Fibroblast of lung (primary cell): Measurements from ENCODE around the gene LRMDA. TPM values are rescaled to one million over a fixed set of nuclear protein-coding genes. Genes with fewer than 3 reads are reported as not detected.

Source experiments
- DNase-seq, 2 donors: peaks; one replicate each; pipeline versions ENCODE4 v3.0.0 to v3.0.0-alpha.2; 2010; ENCODE audit warnings: low read depth in 2 of 2
- H2AFZ ChIP-seq: 2 replicates; pipeline ENCODE4 v1.5.1; 2012; ENCODE audit warnings: low read length, control low read depth, inconsistent platforms
- H3K27ac ChIP-seq: 2 replicates; pipeline ENCODE4 v1.5.1; 2011; ENCODE audit warnings: low read length, control low read depth; ENCODE audit not compliant: insufficient read depth
- H3K27me3 ChIP-seq: 2 replicates; pipeline ENCODE4 v1.5.1; 2011; ENCODE audit warnings: mild to moderate bottlenecking, low read length; ENCODE audit not compliant: control insufficient read depth, insufficient read depth
- H3K36me3 ChIP-seq: 2 replicates; pipeline ENCODE4 v1.5.1; 2011; ENCODE audit warnings: low read length; ENCODE audit not compliant: control insufficient read depth, insufficient read depth
- H3K4me1 ChIP-seq: 2 replicates; pipeline ENCODE4 v1.5.1; 2011; ENCODE audit warnings: low read length; ENCODE audit not compliant: control insufficient read depth, insufficient read depth; ENCODE audit errors: extremely low read depth
- H3K4me2 ChIP-seq: 2 replicates; pipeline ENCODE4 v1.5.1; 2011; ENCODE audit warnings: low read length, control low read depth; ENCODE audit not compliant: insufficient read depth; ENCODE audit errors: extremely low read depth
- H3K4me3 ChIP-seq, 4 experiments: fragments of 200-600 bp in 1 of 4; sonication (generic) in 1 of 4; replicated peaks in 1 of 4; 2 replicates each; pipeline ENCODE4 v1.5.1; 2011 to 2016; ENCODE audit warnings: low read length in 4 of 4, low read depth in 3 of 4, mild to moderate bottlenecking in 3 of 4, control low read depth in 2 of 4, inconsistent platforms in 1 of 4, mixed read lengths in 1 of 4; ENCODE audit not compliant: insufficient read depth in 1 of 4; ENCODE audit errors: control extremely low read depth in 1 of 4
- H3K79me2 ChIP-seq: 2 replicates; pipeline ENCODE4 v1.5.1; 2012; ENCODE audit warnings: mild to moderate bottlenecking, low read length, inconsistent platforms; ENCODE audit not compliant: control insufficient read depth, insufficient read depth
- H3K9ac ChIP-seq: 2 replicates; pipeline ENCODE4 v1.5.1; 2011; ENCODE audit warnings: mild to moderate bottlenecking, low read length, control low read depth; ENCODE audit not compliant: insufficient read depth
- H3K9me3 ChIP-seq: 2 replicates; pipeline ENCODE4 v1.5.1; 2012; ENCODE audit warnings: low read depth, low read length; ENCODE audit not compliant: control insufficient read depth, insufficient read depth
- H4K20me1 ChIP-seq: 2 replicates; pipeline ENCODE4 v1.5.1; 2011; ENCODE audit warnings: low read length; ENCODE audit not compliant: control insufficient read depth, insufficient read depth; ENCODE audit errors: extremely low read depth
- EZH2 ChIP-seq: IDR thresholded peaks from 2 replicates; pipeline ENCODE4 v1.5.1; 2012; ENCODE audit warnings: low read length, control low read depth, mild to moderate bottlenecking; ENCODE audit errors: missing control alignments
- polyA plus RNA-seq, 2 donors: library from polyadenylated mRNA; depleted of rRNA in 1 of 2; stranded (reverse) in 1 of 2; unstranded in 1 of 2; fragments of >200 nt; gene quantifications; 2 replicates each; pipeline ENCODE4 v1.2.1, GENCODE V29; 2011 to 2012; ENCODE audit warnings: missing spikeins in 1 of 2
- total RNA-seq: library from RNA; depleted of rRNA; stranded (reverse); fragments of >200 nt; gene quantifications from 2 replicates; pipeline ENCODE4 v1.2.1, GENCODE V29; 2014
- TF ChIP-seq, protein P1 (sequence below), 2 donors: IDR thresholded peaks in 1 of 2; conservative IDR thresholded peaks in 1 of 2; 1 replicate in 1 of 2; 2 replicates in 1 of 2; pipeline ENCODE4 v1.5.1; 2011 to 2012; ENCODE audit warnings: low read length in 2 of 2, control low read depth in 1 of 2, inconsistent platforms in 1 of 2, low read depth in 1 of 2, mild to moderate bottlenecking in 1 of 2

The LRMDA gene
- total and polyA plus RNA-seq, 2 donors (not counting 1 experiment from before 2014, with no cell fraction given): 1.7 to 2.0 TPM

DNA sequence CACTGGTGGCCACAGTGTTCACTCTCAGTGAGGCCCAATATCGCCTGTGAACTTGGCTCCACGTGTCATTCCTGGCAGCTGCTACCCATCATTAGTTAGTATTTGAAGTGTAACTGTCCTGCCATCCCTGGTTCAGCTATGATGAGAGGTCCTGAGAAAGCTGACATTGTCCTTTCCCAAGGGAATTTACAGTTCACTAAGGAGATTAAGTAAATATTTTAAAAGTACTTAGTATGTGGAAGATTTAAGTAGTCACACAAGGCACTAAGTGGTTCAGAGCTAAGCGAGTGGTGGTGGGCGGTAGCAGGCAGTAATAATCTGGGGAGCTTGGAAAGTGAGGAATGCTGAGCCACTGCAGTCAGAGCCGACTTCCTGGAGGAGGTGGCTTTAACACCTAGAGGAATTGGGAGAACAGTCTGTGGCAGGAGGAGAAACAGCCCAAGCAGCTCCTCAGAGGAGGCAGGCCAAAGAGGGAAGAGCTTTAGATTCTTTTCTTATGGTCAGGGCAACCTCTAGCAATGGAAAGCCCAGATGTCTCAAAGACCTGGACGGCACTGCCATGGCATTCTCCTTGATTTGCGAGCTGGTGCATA lies 519.7 kb downstream of the LRMDA start:
- H4K20me1 ChIP-seq: no peaks in the 10 kb centered on the region
- TF ChIP-seq, protein P1, sequence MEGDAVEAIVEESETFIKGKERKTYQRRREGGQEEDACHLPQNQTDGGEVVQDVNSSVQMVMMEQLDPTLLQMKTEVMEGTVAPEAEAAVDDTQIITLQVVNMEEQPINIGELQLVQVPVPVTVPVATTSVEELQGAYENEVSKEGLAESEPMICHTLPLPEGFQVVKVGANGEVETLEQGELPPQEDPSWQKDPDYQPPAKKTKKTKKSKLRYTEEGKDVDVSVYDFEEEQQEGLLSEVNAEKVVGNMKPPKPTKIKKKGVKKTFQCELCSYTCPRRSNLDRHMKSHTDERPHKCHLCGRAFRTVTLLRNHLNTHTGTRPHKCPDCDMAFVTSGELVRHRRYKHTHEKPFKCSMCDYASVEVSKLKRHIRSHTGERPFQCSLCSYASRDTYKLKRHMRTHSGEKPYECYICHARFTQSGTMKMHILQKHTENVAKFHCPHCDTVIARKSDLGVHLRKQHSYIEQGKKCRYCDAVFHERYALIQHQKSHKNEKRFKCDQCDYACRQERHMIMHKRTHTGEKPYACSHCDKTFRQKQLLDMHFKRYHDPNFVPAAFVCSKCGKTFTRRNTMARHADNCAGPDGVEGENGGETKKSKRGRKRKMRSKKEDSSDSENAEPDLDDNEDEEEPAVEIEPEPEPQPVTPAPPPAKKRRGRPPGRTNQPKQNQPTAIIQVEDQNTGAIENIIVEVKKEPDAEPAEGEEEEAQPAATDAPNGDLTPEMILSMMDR (conservative IDR thresholded peaks at IDR 0.05 in 1 of 2, IDR thresholded peaks at IDR 0.05 in 1 of 2; ENCODE audit: low read depth in 1 of 2, low read length in 2 of 2): no peak
- TF ChIP-seq EZH2: no peak

DNA sequence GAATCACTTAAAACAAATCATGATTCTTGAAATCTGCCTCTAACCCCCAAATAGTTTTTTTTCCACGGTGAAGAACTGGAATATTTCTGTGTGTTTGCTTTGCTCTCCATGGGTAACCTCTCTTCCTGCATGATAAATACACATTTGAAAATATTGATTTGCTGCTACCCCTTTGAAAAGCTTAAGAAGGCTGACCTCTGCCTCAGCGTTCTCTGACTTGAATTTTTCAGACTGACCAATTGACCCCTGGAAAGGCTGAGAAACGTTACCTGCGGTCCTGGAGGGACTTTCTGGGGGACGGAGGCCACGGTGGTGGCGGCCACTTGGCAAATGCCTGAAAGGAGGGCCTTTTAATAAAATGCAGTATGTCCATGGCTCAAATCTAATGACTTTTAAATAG lies 520.2 kb downstream of the LRMDA start:
- H3K36me3 ChIP-seq: no peaks in the 10 kb centered on the region
- no peaks in the 10 kb centered on the region for H4K20me1 ChIP-seq
- TF ChIP-seq, protein P1 (conservative IDR thresholded peaks at IDR 0.05 in 1 of 2, IDR thresholded peaks at IDR 0.05 in 1 of 2; ENCODE audit: low read depth in 1 of 2, low read length in 2 of 2): no peak
- no peak for TF ChIP-seq EZH2
- H3K4me2 ChIP-seq: no peak overlapping the region
- no peaks in the 10 kb centered on the region for H3K4me1 ChIP-seq
- no peaks in the 10 kb centered on the region for H3K79me2 ChIP-seq
- DNase-seq: no peak
- H3K9me3 ChIP-seq: no peaks in the 10 kb centered on the region
- H3K27me3 ChIP-seq: peaks cover 3% of the 10 kb centered on the region
- H3K27ac ChIP-seq: no peak overlapping the region
- H2AFZ ChIP-seq: no peak overlapping the region
- H3K9ac ChIP-seq: no peak overlapping the region
- no peak overlapping the region for H3K4me3 ChIP-seq

More for the DNA sequence above, 519.7 kb downstream of the LRMDA start:
- H3K27me3 ChIP-seq: peaks cover 3% of the 10 kb centered on the region
- H3K36me3 ChIP-seq: no peaks in the 10 kb centered on the region
- no peak for DNase-seq
- H3K79me2 ChIP-seq: no peaks in the 10 kb centered on the region
- H3K9ac ChIP-seq: no peak overlapping the region
- no peaks in the 10 kb centered on the region for H3K9me3 ChIP-seq
- no peak overlapping the region for H2AFZ ChIP-seq
- H3K27ac ChIP-seq: no peak overlapping the region
- no peak overlapping the region for H3K4me3 ChIP-seq
- no peaks in the 10 kb centered on the region for H3K4me1 ChIP-seq
- H3K4me2 ChIP-seq: no peak overlapping the region

GRCh38 chr10:75952093-75952492 lies 520.7 kb downstream of the LRMDA start:
- H4K20me1 ChIP-seq: no peaks in the 10 kb centered on the region
- H3K36me3 ChIP-seq: no peaks in the 10 kb centered on the region
- H3K27me3 ChIP-seq: peaks cover 3% of the 10 kb centered on the region
- no peak overlapping the region for H3K4me3 ChIP-seq
- no peak overlapping the region for H2AFZ ChIP-seq
- H3K27ac ChIP-seq: no peak overlapping the region
- H3K9me3 ChIP-seq: no peaks in the 10 kb centered on the region
- TF ChIP-seq EZH2: no peak
- TF ChIP-seq, protein P1 (conservative IDR thresholded peaks at IDR 0.05 in 1 of 2, IDR thresholded peaks at IDR 0.05 in 1 of 2; ENCODE audit: low read depth in 1 of 2, low read length in 2 of 2): no peak
- H3K79me2 ChIP-seq: no peaks in the 10 kb centered on the region
- H3K9ac ChIP-seq: no peak overlapping the region
- DNase-seq: no peak
- no peaks in the 10 kb centered on the region for H3K4me1 ChIP-seq
- H3K4me2 ChIP-seq: no peak overlapping the region
